Esophagus muscularis mucosa (tissue), 4 donors: ENCODE measurements around the gene UVRAG. TPM values are rescaled to one million over a fixed set of nuclear protein-coding genes. Genes with fewer than 3 reads are reported as not detected.
"Not testable (repeated sequence)": the region's sequence is repeated elsewhere in the genome, so short reads cannot be mapped to it uniquely, and the experiment has no call there.

ENCODE experiments used
- DNase-seq: peaks from one replicate; pipeline ENCODE4 v3.0.0-alpha.2; 2017; ENCODE audit errors: extremely low spot score
- H3K27ac ChIP-seq, 4 donors: fragments of 200-600 bp; sonication (generic); replicated peaks in 1 of 4; 1 replicate in 3 of 4; 2 replicates in 1 of 4; pipeline ENCODE4 v1.5.1; 2016 to 2019; ENCODE audit warnings: mild to moderate bottlenecking in 1 of 4
- H3K27me3 ChIP-seq, 4 donors: fragments of 200-600 bp; sonication (generic); one replicate each; pipeline versions ENCODE4 v1.5.1 to v1.6.0; 2016 to 2019
- H3K36me3 ChIP-seq, 4 donors: fragments of 200-600 bp; sonication (generic); one replicate each; pipeline ENCODE4 v1.5.1; 2016 to 2019
- H3K4me1 ChIP-seq, 4 donors: fragments of 200-600 bp; sonication (generic); one replicate each; pipeline ENCODE4 v1.5.1; 2016 to 2019
- H3K4me3 ChIP-seq, 4 donors: fragments of 200-600 bp; sonication (generic); 1 replicate in 2 of 4; 2 replicates in 2 of 4; pipeline ENCODE4 v1.5.1; 2016 to 2019; ENCODE audit warnings: mild to moderate bottlenecking in 4 of 4, moderate library complexity in 1 of 4
- H3K9me3 ChIP-seq, 4 donors: fragments of 200-600 bp; sonication (generic); 1 replicate in 3 of 4; 2 replicates in 1 of 4; pipeline ENCODE4 v1.5.1; 2016 to 2019
- CTCF ChIP-seq, 3 experiments: fragments of 200-600 bp in 2 of 3; fragments of 450-650 bp in 1 of 3; sonication (generic) in 2 of 3; IDR thresholded peaks; one replicate each; pipeline ENCODE4 v1.5.1; 2017 to 2019; ENCODE audit warnings: antibody characterized with exemption in 3 of 3, mild to moderate bottlenecking in 2 of 3, moderate library complexity in 1 of 3
- EP300 ChIP-seq: sonication (generic); formaldehyde crosslinking; IDR thresholded peaks from one replicate; pipeline ENCODE4 v1.6.1; 2017; ENCODE audit warnings: antibody characterized with exemption
- POLR2A ChIP-seq: fragments of 450-650 bp; IDR thresholded peaks from one replicate; pipeline ENCODE4 v1.6.1; 2017; ENCODE audit warnings: antibody characterized with exemption, moderate library complexity, mild to moderate bottlenecking, low read depth
- POLR2AphosphoS5 ChIP-seq, 2 donors: sonication (generic); formaldehyde crosslinking; IDR thresholded peaks; one replicate each; pipeline ENCODE4 v1.6.1; 2017; ENCODE audit warnings: antibody characterized with exemption in 2 of 2
- WGBS: methylation state at CpG from one replicate; pipeline ENCODE4 v1.1.5; 2018; 5-methylcytosine and 5-hydroxymethylcytosine counted together
- intact Hi-C: fragments of 100-400 bp; cut with DNase I; formaldehyde crosslinking; loops from one replicate; pipeline ENCODE4 v1.15.1; 2023
- total RNA-seq, 4 donors: library from RNA; depleted of rRNA; stranded (reverse); fragments of >200 nt; gene quantifications; one replicate each; pipeline versions ENCODE4 v1.1.0 to v1.2.1, GENCODE V29; 2016

Gene UVRAG
- total RNA-seq, 4 donors from 2014 or later, result 30.6 to 37.4 (median 34.7) TPM

GRCh38 chr11:75872887-75873416 is 57.9 kb downstream of the UVRAG start:
- no peak for DNase-seq
- peaks cover 20 to 33% (median 28%) of the 10 kb centered on the region in 4 donors for H3K4me1 ChIP-seq
- intact Hi-C loops, result no loop called here
- H3K4me3 ChIP-seq, result no peak overlapping the region
- no peak overlapping the region for H3K27ac ChIP-seq
- no peaks in the 10 kb centered on the region for H3K9me3 ChIP-seq
- no peaks in the 10 kb centered on the region for H3K27me3 ChIP-seq
- TF ChIP-seq EP300 (no peak), CTCF (IDR thresholded peaks at IDR 0.05) (no peak), POLR2AphosphoS5 (IDR thresholded peaks at IDR 0.05) (no peak), POLR2A (no peak)
- WGBS, result 57% methylated on average over 5 of the region's 5 CpGs
- no peaks in the 10 kb centered on the region for H3K36me3 ChIP-seq

DNA sequence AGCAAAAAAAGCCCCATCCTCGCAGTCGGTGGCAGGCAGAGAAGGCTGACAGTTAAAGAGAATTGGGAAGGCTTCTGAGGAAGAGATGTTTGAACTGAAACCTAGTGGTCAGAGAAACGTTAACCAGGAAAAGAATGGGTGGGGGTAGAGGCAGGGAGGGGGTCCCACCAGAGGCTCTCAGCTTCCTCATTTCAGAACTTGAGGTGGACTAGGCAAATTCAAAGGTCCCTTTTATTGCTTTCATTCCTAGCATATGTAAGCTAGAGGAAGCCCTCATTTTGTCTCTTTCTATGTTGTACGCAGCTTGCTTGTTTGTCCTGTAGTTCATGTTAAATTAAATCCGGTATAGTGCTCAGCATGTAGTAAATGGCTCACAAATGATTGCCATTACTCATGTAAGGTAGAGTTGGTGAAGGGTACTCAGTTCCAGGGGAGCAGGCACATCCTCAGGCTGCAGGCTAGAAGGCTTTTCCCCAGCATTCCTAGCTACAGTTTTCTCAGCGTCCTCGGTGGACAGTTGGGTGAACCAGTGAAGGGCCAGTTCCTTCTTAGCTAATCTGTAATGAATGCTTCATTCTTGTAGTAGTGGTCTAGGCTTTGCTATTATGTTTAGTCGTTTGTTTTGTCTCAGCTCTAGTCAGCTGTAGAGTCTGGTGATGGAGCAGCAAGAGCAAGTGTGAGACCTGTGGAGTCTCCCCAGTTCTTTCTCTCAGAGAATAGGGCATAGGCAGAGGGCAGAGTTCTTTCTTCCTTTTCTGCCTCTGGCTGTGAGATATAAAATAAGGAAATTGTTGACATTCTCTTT is 58.6 kb downstream of the UVRAG start:
- Histone ChIP-seq H3K4me3 (no peak overlapping the region), H3K27me3 (no peaks in the 10 kb centered on the region), H3K36me3 (no peaks in the 10 kb centered on the region), H3K4me1 (peaks cover 15 to 30% (median 22%) of the 10 kb centered on the region in 4 donors), H3K27ac (no peak overlapping the region), H3K9me3 (no peaks in the 10 kb centered on the region)
- intact Hi-C loops, result no loop called here
- DNase-seq, result no peak
- TF ChIP-seq EP300 (no peak), POLR2A (no peak), CTCF (IDR thresholded peaks at IDR 0.05) (no peak), POLR2AphosphoS5 (IDR thresholded peaks at IDR 0.05) (no peak)
- 54% methylated on average over 8 of the region's 8 CpGs for whole genome bisulfite sequencing

- Histone ChIP-seq H3K27me3 (no peaks in the 10 kb centered on the region), H3K27ac (no peak overlapping the region), H3K36me3 (no peaks in the 10 kb centered on the region), H3K4me1 (peaks cover 9 to 30% (median 22%) of the 10 kb centered on the region in 4 donors), H3K4me3 (no peak overlapping the region), H3K9me3 (no peaks in the 10 kb centered on the region)
- DNase-seq, result no peak
- 72% methylated on average over 5 of the region's 5 CpGs for WGBS
- TF ChIP-seq EP300 (no peak), CTCF (IDR thresholded peaks at IDR 0.05) (no peak), POLR2AphosphoS5 (IDR thresholded peaks at IDR 0.05) (no peak), POLR2A (no peak)
- intact Hi-C loops, result no loop called here
Measured at GRCh38 chr11:75874684-75875341, 59.8 kb downstream of the UVRAG start.

GRCh38 chr11:75877327-75877726 is 62.3 kb downstream of the UVRAG start:
- H3K4me1 ChIP-seq, result peaks cover 9 to 30% (median 22%) of the 10 kb centered on the region in 4 donors
- WGBS, result 94% methylated on average over 5 of the region's 27 CpGs

DNA sequence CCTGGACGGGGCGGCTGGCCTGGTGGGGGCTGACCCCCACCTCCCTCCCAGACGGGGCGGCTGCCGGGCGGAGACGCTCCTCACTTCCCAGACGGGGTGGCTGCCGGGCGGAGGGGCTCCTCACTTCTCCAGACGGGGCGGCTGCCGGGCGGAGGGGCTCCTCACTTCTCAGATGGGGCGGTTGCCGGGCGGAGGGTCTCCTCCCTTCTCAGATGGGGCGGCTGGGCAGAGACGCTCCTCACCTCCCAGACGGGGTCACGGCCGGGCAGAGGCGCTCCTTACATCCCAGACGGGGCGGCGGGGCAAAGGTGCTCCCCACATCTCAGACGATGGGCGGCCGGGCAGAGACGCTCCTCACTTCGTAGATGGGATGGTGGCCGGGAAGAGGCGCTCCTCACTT is 62.9 kb downstream of the UVRAG start:
- H3K27ac ChIP-seq, H3K9me3 ChIP-seq, intact Hi-C loops, H3K27me3 ChIP-seq, DNase-seq, H3K4me3 ChIP-seq: not testable (repeated sequence)
- Histone ChIP-seq H3K36me3 (peaks cover 0 to 13% (median 6%) of the 10 kb centered on the region in 4 donors), H3K4me1 (peaks cover 9 to 25% (median 19%) of the 10 kb centered on the region in 4 donors)
- 95% methylated on average over 8 of the region's 33 CpGs for WGBS

More at GRCh38 chr11:75877327-75877726, 62.3 kb downstream of the UVRAG start:
- H3K27me3 ChIP-seq, intact Hi-C loops, H3K4me3 ChIP-seq, H3K27ac ChIP-seq, DNase-seq, H3K9me3 ChIP-seq: not testable (repeated sequence)
- H3K36me3 ChIP-seq, result peaks cover 0 to 11% (median 6%) of the 10 kb centered on the region in 4 donors
